D341Med (cell line): ENCODE results near the gene SERINC5.
"Not testable (repeated sequence)": the region's sequence is repeated elsewhere in the genome, so short reads cannot be mapped to it uniquely, and the experiment has no call there.

ENCODE experiments used
- DNase-seq: peaks from one replicate; pipeline ENCODE4 v3.0.0; 2012; ENCODE audit warnings: low spot score

Gene SERINC5

DNA sequence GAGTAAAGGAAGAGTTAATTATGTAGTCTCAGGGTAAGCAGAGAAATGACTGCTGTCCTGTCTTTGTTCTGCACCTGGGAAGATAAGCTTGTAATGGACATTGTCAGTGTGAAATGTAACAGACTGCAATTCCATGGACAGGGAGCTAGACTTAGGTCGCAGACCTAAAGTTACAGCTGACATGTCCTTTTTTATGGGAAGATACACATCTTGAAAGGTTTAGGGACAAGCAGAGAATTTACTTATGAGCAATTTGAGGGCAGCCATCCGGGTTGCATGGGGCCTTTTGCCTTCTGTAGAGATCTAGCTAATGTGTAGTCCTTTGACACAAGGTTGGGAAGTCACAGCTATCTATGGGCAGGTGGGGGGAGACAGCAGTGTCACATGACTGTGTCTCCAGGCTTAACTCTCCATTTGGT is 85.7 kb downstream of the SERINC5 start:
- DNase-seq, result no peak

DNA sequence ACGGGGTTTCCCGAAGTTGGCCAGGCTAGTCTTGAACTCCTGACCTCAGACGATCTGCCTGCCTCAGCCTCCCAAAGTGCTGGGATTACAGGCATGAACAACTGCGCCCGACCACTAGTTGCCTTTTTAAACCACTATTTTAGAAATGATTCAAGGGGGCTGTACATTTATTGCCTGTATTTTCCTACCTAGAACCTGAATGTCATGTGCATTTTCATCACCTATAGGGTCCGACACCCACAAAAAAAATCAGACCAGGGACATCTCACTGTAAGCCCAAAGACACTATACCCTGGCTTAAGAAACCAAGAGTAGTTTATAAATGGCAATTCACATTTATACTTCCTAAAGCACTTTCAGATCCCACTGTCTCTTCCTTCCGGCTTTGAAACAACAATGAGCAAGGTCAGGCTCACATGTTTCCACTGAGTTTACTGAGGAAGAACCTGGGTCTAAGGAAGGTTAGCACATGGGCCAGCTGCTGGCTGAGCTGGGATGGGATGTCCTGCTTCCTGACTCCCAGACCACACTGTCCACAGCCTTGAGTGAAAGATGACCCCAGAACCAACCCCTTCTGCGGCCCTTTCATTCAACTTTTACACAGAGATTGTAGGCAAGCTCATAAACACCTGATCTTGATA is 87.3 kb downstream of the SERINC5 start:
- no peak for DNase-seq

DNA sequence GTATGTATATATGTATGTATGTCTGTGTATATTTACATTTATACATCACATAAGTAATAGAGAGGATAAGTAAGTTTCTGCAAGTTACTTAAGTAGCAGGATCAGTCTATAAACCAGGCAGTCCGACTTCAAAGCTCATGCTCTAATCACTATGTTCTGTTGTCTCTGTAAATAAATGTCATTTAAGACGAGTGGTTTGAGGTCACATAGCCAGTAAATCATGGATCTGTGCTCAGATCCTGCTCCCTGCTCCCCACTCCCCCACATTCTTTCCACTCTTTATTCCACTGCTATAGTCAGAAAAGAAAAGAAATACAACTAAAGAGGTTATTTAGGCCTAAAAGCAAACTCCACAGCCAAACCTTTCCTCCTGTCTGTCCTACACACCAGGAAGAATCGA is 90.4 kb downstream of the SERINC5 start:
- no peak for DNase-seq

DNA sequence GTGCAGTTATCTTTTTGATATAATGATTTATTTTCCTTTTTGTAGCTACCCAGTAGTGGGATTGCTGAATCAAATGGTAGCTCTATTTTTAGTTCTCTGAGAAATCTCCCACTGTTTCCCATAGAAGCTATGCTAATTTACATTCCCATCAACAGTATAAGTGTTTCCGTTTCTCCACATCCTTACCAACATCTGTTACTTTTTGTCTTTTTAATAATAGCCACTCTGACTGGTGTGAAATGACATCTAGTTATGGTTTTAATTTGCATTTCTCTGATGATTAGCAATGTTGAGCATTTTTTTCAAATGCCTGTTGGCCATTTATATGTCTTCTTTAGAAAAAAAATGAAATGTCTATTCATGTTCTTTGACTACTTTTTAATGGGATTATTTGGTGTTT is 94.7 kb downstream of the SERINC5 start:
- DNase-seq, result no peak

DNA sequence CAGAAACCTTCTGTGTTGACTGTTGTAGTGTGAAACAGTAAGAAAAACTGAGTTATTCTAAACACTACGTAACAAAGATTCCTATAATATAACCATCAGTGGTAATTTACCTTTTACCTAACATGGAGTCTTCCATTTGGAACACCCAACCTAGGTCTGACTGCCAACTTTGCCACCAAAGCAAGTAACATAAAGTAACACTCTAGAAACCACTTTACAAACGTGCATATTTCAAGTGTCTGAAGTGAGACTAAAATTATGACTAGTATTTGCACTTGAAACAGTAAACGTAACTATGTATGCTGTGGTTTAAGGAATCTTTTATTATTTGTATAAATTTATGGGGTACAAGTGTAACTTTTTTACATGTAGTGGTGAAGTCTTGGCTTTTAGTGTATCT is 95.6 kb downstream of the SERINC5 start:
- no peak for DNase-seq

DNA sequence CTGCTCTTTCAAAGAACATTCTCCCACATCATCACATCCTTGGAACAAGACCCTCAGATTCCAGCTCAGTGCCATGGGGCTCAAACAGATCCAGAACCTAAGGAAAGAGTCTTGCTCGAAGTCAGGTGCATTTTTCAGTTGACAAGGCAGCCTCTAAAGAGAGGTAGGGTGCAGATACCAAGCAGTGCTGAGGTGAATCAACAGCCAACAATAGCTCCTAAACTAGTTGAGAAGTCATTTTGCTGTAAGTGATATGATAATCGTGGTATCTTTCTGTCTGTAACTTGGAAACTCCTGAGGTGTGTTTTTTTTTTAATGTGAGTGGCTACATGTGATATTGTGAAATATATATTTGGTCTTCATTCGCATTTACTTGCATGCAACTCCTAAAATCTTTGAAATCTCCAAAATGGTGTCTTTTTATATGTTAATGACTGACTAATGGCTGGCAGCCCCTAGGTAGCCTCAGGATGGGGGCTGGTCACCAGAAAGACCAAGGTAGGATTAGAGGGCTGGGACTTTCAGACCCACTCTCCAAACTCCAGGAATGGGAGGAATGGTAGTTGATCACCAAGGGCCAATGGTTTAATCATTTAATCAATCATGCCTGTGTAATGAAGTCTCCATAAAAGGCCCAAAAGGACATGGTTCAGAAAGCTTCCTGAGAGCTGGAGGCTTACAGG is 96.6 kb downstream of the SERINC5 start:
- no peak for DNase-seq

DNA sequence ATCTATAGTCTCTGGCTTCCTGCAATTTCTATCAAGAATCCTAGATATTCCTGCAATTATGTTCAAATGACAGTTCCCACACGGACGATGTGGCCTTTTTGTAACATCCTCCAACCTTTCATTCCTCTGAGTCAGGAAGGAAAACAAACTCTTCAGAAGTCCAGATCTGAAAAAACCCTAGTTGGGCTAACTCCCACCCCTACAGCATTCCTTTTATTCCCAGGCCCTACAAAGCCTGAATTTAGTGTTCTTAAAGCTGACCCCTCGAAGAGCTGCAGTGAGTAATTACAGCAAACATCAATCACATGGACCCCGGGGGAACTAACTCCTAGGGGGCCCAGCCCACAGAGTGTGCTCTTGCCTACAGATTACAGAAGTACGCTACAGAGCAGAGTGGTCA is 99.7 kb downstream of the SERINC5 start:
- no peak for DNase-seq

DNA sequence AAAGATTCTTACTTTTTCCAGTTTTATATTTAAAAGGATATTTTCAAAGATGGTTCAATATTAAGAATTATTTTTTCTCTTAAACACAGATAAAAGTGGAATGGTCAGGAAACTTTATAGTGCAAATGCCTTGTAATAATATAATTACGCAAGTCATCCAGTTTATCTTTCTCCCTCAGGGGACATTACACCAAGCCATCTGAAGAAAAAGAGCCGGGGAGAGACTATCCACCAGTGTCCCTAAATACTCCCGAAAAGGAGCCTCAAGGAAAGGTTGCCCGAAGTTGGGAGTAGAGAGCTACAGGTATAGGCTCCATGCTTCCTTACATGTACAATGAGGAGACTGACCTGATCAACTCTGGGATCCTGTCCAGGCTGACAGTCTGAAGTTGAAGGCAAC is 101.1 kb downstream of the SERINC5 start:
- DNase-seq, result no peak

DNA sequence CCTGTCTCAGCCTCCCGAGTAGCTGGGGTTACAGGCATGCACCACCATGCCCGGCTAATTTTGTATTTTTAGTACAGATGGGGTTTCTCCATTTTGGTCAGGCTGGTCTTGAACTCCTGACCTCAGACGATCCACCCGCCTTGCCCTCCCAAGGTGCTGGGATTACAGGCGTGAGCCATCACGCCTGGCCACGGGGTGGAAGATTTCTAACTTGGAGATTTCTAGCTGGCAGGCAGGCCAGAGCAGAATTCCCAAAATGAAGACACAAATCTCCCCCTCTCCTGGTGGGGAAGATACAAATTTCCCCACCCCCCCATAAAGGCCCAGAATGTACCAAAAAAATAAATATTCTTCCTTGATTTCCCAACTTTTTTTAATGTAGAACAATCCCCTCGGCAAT is 101.6 kb downstream of the SERINC5 start:
- not testable (repeated sequence) for DNase-seq

DNA sequence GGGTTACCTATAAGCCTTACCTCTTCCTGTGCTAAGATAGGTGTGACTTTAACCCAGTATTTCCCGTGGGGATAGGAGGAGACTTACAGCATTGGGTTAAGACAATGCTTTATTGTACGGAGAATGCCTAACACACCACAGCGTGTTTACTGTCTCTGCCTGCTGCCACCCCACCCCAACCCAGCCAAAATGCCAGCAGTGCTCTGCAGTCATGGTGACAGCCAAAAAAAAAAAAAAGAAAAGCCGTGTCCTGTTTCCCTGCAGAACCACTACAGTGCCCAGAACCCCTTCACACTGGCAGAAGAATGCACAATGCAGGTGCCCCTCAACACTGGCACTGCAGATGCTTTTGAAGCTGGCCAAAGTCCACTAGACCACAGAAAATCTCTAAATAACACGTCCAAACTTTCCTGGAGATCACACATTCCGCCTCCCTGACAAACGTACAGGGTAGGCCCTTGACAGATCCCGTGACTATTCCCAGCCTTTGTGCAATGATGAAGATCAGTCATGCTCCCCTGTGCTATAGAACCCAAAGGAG is 102.2 kb downstream of the SERINC5 start:
- no peak for DNase-seq

DNA sequence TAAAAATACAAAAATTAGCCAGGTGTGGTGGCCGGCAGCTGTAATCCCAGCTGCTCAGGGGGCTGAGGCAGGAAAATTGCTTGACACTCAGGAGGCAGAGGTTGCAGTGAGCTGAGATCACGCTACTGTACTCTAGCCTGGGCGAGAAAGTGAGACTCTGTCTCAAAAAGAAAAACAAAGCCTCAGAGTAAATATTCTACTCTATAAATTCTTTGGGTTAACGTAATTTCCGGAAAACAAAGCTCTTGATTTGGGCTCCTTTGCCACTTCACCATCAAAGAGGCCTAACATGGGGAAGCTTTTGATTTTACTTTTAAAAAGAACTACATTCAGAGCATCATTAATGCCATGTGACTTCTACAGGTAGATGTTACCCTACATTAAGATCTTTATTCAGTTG is 103.1 kb downstream of the SERINC5 start:
- no peak for DNase-seq

DNA sequence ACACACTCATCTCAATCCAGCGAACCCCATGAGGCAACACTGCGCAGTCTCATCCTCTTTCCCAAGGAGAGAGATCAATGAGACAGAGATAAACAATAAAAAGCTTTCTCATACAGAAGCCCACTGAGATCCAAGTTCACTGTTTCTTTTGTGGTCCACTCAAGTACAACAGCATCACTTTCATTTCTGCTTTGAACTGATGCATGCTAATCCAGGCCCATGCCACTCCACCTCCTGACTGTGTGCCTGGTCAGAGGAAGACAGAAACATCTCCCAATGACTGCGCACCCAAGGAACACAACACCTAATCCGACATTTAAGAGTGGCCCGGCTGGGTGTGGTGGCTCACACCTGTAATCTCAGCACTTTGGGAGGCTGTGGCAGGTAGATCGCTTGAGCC is 104.0 kb downstream of the SERINC5 start:
- DNase-seq, result no peak

DNA sequence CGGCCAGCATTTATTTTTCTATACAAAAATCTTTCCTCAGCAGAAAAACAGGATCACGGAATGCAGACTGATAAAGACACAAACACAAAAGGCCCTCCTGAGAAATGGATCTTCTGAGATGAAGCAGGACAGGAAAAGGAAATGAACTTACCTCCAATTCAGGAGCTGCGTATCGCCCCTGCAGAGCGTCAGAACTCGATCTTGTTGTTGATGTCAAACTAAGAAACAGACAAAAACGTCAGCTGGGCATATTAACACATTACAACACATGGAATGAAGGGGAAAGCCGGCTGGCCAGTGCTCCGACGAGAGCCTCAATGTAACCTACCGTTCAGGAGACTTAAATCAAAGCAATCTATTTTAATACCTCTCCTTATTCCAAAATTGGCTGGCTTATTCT is 105.1 kb downstream of the SERINC5 start:
- no peak for DNase-seq

DNA sequence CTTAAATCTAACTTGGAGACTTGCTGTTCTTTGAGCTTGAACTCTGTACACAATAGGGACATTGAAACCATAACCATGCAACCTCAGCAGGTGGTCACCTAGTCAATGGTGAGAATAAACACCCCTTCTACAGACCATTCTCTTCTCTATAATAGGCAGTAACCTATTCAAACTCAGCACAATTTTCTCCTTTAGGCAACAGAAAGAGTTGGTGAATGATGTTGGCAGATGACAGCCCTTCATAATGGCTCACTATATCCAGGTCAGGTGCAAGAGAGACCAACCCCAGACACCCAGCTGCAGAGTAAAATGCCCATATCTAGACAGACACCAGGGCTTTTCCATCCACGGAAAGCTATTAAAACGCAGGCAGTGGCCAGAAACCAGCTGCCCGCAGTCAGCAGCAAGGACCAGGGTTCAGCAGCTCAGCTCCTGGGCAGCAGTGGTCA is 106.7 kb downstream of the SERINC5 start:
- DNase-seq, result no peak

DNA sequence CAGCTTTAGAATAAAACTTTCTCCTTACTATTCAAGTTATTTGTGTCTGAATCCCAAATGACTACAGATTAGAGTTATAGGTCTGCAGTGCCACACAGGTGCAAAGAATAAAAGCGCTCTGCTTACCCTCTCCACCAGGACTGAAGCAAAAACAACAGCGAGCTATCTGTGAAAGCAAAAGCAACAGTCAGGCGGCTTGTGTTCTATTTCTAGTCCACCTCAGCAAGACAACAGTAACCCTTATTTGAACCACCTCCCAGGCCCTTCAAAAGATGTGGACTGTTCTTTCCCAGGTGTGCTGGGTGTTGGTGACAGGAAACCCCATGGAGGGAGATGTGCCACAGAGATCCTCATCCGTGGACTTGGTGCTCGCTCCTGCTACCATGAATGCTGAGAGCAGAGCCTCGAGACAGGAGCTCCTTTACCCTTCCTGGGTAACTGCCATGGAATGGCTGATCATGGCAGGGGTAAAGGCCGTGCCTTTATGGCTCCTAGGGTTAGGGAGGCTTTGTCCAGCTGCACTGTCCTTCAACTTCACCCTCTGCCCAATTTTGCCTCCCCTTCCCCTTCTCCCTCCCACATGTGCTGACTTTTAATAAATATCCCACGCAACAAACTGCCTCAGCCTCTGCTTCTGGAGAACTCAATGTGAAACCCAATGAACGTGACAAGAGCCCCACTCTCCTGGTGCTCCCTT is 108.6 kb downstream of the SERINC5 start:
- DNase-seq, result no peak

DNA sequence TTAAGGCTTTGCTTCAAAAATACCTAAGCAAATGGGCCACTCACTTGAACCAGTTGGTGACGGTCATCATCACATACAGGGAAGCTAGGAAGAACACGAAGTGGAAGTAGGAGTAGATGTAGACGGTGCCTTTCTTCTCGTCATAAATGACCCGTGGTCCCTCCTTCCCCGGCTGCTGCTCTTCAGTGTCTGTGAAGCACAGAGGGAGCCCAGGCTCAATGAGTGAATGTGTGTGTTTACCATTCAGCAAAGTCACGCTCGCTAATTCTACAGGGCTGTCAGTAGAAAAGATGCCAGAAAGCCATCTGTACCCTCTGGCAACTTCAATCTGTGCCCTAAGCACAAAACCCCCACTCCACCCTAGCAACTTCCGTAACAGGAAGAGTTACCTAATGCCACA is 109.8 kb downstream of the SERINC5 start:
- DNase-seq, result no peak

DNA sequence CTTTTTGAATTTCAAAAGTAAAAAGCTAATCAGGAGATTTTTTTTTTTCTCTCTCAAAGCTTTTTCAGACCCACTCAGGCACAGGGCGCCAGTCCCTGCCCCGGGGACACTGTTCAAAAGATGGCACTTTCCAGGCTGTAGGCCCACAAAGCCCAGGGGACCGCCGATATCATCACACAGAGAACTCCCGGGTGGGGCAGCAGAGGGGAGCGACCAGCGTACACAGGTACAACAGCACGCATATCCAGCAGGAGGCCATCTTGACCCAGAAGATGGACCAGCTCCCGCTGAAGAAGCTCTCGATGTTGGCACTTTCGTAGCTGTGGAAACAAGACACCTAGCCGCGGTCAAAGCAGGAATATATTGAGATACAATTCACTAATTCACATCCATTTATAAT is 112.4 kb downstream of the SERINC5 start:
- DNase-seq, result no peak

DNA sequence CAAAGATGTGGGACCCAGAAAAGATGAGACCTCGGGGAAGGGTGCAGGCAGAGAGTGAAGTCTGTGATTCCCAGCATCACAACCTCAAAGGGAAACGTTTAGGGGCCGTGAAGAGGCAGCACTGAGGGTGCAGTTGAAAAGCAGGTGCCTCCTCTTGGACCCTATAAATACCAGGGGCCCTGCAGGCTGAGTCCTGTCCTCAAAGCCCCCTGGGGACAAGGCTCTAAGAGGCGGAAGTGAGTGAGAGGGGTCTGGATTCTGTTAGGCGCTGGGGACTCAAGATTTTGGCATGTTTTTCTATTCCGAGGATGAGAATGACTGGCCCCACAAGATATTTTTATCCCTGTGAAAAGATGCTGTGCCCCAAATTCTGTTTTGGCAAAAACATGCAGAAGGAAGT is 112.9 kb downstream of the SERINC5 start:
- no peak for DNase-seq

DNA sequence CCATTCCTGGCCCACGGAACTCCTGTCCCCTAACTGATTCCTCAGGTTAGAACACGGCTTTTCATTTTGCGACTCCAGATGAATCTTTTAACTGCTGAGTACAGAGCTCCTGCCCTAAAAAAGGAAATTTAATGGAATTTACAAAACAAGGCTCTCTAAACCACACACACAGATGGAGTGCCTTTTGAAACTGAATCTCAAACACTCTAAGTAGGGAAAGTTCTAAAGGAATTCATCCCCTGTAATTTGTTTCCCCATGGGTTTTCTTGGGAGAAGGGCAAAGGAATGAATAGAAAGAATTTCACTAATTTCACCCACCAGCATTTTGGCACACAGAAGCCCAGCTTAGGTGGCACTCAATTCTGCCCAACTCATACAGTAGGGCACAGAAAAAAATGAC is 114.2 kb downstream of the SERINC5 start:
- no peak for DNase-seq

DNA sequence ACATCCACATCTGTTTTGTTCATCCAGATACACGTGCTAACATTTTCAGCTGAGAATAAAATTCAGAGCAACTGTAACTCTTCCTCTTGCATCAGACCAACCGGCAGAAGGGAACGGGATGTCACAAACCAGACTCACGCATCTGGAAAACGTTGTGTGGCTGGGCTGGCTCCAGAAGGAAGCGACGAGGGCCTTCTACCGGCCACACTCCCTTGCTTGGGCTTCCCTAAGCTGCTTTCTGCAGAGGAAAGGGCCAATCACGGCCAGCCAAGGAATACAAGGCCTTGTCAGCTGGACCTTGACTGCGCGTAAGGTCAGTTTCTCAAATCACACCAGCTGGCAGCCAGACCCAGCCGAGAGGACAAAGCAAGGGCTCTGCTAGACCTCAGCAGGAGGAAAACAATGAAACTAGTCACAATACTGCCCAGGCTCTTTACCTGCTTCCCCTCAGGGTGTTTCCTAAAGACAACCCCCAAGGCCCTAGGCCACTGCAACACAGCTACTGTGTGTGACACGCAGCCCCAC is 114.6 kb downstream of the SERINC5 start:
- no peak for DNase-seq

DNA sequence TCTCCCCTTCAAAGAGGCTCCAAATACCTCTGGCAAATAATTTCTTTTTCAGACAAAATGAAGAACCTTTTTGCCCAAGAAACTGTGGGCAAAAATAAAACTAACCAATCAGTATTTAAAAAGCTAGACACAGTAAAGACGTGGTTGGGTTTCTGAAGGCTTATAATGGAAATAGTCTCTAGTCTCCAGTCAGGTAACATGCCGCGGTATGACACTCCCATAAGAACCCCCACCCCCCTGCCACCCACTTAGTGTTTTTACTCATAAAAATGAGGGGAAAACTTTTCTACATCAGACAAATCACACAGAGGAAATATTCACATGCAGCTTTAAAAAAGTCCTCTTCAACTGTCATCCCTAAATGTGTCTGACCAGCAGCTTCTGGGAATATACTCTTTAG is 115.4 kb downstream of the SERINC5 start:
- no peak for DNase-seq

DNA sequence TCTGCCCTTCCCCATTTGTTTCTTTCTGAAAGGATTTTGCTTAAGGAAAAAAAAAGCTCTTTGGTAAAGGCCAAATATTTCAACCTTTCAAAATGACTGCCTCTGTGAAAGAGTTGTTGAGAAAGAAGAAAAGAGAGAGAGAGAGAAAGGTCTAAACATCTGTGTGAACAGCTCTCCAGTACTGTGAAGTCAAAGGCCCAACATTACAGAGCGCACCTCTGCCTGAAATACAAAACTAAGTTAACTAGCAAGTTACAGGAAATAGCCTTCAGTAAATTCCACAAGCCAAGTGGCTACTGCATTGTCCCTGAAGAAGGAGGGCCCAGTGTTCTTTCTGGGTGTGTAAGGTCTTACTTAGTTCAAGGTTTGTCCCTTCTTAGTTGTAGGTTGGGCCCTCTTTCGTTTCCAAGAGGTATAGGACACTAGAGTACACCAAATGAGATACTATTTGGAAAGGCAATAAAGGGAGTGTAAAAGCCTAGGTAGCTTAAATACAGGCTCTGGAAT is 116.3 kb downstream of the SERINC5 start:
- DNase-seq, result no peak

DNA sequence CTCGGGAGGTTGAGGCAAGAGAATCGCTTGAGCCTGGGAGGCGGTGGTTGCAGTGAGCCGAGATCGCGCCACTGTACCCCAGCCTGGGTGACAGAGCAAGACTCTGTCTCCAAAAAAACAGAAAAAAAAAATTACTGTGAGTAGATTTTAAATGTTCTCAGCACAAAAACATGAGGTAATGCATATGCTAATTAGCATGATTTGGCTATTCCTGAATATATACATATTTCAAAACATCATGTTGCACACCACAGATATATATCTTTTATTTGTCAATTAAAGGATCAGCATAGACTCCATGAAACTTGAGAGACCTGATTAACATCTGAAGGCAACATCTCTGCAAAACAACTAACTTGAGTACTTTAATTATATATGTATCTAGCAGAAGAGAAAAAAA is 117.4 kb downstream of the SERINC5 start:
- no peak for DNase-seq
